Uterus (tissue), 4 donors: ENCODE data around the gene NCEH1. TPM values are rescaled to one million over a fixed set of nuclear protein-coding genes. Genes with fewer than 3 reads are reported as not detected.

ENCODE experiments used
- DNase-seq, 2 donors: peaks; one replicate each; pipeline ENCODE4 v3.0.0-alpha.2; 2019 to 2020
- H3K27ac ChIP-seq, 2 donors: fragments of 200-600 bp; sonication (generic); 1 replicate in 1 of 2; 2 replicates in 1 of 2; pipeline ENCODE4 v1.5.1; 2016 to 2018
- H3K27me3 ChIP-seq, 2 donors: fragments of 200-600 bp; sonication (generic); one replicate each; pipeline ENCODE4 v1.5.1; 2018 to 2019; ENCODE audit warnings: control low read depth in 1 of 2
- H3K36me3 ChIP-seq, 2 donors: fragments of 200-600 bp; sonication (generic); one replicate each; pipeline ENCODE4 v1.5.1; 2019; ENCODE audit warnings: control low read depth in 1 of 2
- H3K4me1 ChIP-seq, 2 donors: fragments of 200-600 bp; sonication (generic); one replicate each; pipeline ENCODE4 v1.5.1; 2018 to 2019; ENCODE audit warnings: control low read depth in 1 of 2
- H3K4me3 ChIP-seq, 2 donors: fragments of 200-600 bp; sonication (generic); 1 replicate in 1 of 2; 2 replicates in 1 of 2; pipeline ENCODE4 v1.5.1; 2018 to 2019; ENCODE audit warnings: mild to moderate bottlenecking in 1 of 2
- H3K9me3 ChIP-seq, 2 donors: fragments of 200-600 bp; sonication (generic); one replicate each; pipeline ENCODE4 v1.5.1; 2019; ENCODE audit warnings: control low read depth in 1 of 2
- CTCF ChIP-seq, 4 experiments: fragments of 200-600 bp in 2 of 4; fragments of 450-650 bp in 2 of 4; sonication (generic) in 2 of 4; IDR thresholded peaks; one replicate each; pipeline ENCODE4 v1.5.1; 2016 to 2019; ENCODE audit warnings: antibody characterized with exemption in 4 of 4, mild to moderate bottlenecking in 2 of 4, moderate library complexity in 1 of 4
- POLR2A ChIP-seq, 2 donors: fragments of 450-650 bp; IDR thresholded peaks; one replicate each; pipeline ENCODE4 v1.6.1; 2016; ENCODE audit warnings: antibody characterized with exemption in 2 of 2, mild to moderate bottlenecking in 1 of 2, moderate library complexity in 1 of 2
- intact Hi-C: fragments of 100-400 bp; cut with DNase I; formaldehyde crosslinking; loops from one replicate; pipeline ENCODE4 v1.15.1; 2023; ENCODE audit warnings: low total_unique reads
- total RNA-seq, 4 donors: library from RNA; depleted of rRNA in 3 of 4; stranded (reverse); fragments of >200 nt in 3 of 4; gene quantifications; one replicate each; pipeline versions ENCODE4 v1.1.0 to v1.2.4, GENCODE V29; 2014 to 2023
- donor health status: DM: yes; HTN: yes; CAD: no.

Gene NCEH1
- total RNA-seq, 4 donors from 2014 or later = 1.8 to 5.8 (median 5.4) TPM

- no peak overlapping the region for H3K4me3 ChIP-seq
- no peaks in the 10 kb centered on the region for H3K4me1 ChIP-seq
- no peak for DNase-seq
- intact Hi-C loops = no loop called here
- no peaks in the 10 kb centered on the region for H3K9me3 ChIP-seq
- no peak overlapping the region for H3K27ac ChIP-seq
- no peaks in the 10 kb centered on the region for H3K36me3 ChIP-seq
- no peaks in the 10 kb centered on the region for H3K27me3 ChIP-seq
- TF ChIP-seq POLR2A (IDR thresholded peaks at IDR 0.05) = no peak
- no peak for TF ChIP-seq CTCF (IDR thresholded peaks at IDR 0.05)
These were observed 23.4 kb downstream of the NCEH1 start for GRCh38 chr3:172687501-172687900.

GRCh38 chr3:172685331-172686214 is 25.3 kb downstream of the NCEH1 start:
- intact Hi-C loops = no loop called here
- TF ChIP-seq CTCF (IDR thresholded peaks at IDR 0.05) (no peak), POLR2A (IDR thresholded peaks at IDR 0.05) (no peak)
- Histone ChIP-seq H3K27ac (no peak overlapping the region), H3K9me3 (no peaks in the 10 kb centered on the region), H3K4me3 (no peak overlapping the region), H3K27me3 (no peaks in the 10 kb centered on the region), H3K4me1 (no peaks in the 10 kb centered on the region), H3K36me3 (no peaks in the 10 kb centered on the region)
- DNase-seq = no peak

GRCh38 chr3:172680684-172681083 is 30.2 kb downstream of the NCEH1 start:
- no peak for DNase-seq
- intact Hi-C loops = no loop called here
- no peaks in the 10 kb centered on the region for H3K4me1 ChIP-seq
- no peaks in the 10 kb centered on the region for H3K27me3 ChIP-seq
- no peak for TF ChIP-seq POLR2A (IDR thresholded peaks at IDR 0.05)
- no peak for TF ChIP-seq CTCF (IDR thresholded peaks at IDR 0.05)
- no peaks in the 10 kb centered on the region for H3K9me3 ChIP-seq
- no peak overlapping the region for H3K4me3 ChIP-seq
- H3K27ac ChIP-seq = no peak overlapping the region
- no peaks in the 10 kb centered on the region for H3K36me3 ChIP-seq

- no peaks in the 10 kb centered on the region for H3K4me1 ChIP-seq
- no peak overlapping the region for H3K4me3 ChIP-seq
- H3K27me3 ChIP-seq = no peaks in the 10 kb centered on the region
- no peaks in the 10 kb centered on the region for H3K9me3 ChIP-seq
- no peaks in the 10 kb centered on the region for H3K36me3 ChIP-seq
- DNase-seq = no peak
- intact Hi-C loops = no loop called here
- H3K27ac ChIP-seq = no peak overlapping the region
- TF ChIP-seq CTCF (IDR thresholded peaks at IDR 0.05) = no peak
- TF ChIP-seq POLR2A (IDR thresholded peaks at IDR 0.05) = no peak
These were observed 31.3 kb downstream of the NCEH1 start for GRCh38 chr3:172679599-172679998.

GRCh38 chr3:172678068-172678467 is 32.8 kb downstream of the NCEH1 start:
- Histone ChIP-seq H3K36me3 (no peaks in the 10 kb centered on the region), H3K4me1 (no peaks in the 10 kb centered on the region), H3K27ac (no peak overlapping the region), H3K4me3 (no peak overlapping the region), H3K27me3 (no peaks in the 10 kb centered on the region), H3K9me3 (no peaks in the 10 kb centered on the region)
- intact Hi-C loops = no loop called here
- no peak for TF ChIP-seq POLR2A (IDR thresholded peaks at IDR 0.05)
- no peak for TF ChIP-seq CTCF (IDR thresholded peaks at IDR 0.05)
- DNase-seq = no peak
